ENCODE results near the gene ADAMTS14. TPM values are rescaled to one million over a fixed set of nuclear protein-coding genes. Genes with fewer than 3 reads are reported as not detected.

Gene ADAMTS14
- total and polyA plus RNA-seq, 8 donors: 2.4 to 10.0 (median 6.6) TPM

- Histone ChIP-seq H3K4me3 (no peak overlapping the region), H3K27ac (no peak overlapping the region), H3K9me3 (no peaks in the 10 kb centered on the region), H3K4me1 (no peaks in the 10 kb centered on the region), H3K27me3 (no peaks in the 10 kb centered on the region), H3K36me3 (no peaks in the 10 kb centered on the region)
- intact Hi-C loops (cut with DNase I): no loop called here
- ATAC-seq (no peak), DNase-seq (no peak)
- TF ChIP-seq CTCF (IDR thresholded peaks at IDR 0.05): no peak
These were observed 119.2 kb downstream of the ADAMTS14 start for GRCh38 chr10:70791386-70792039.

- Histone ChIP-seq H3K9me3 (no peaks in the 10 kb centered on the region), H3K36me3 (no peaks in the 10 kb centered on the region), H3K27me3 (no peaks in the 10 kb centered on the region), H3K4me3 (no peak overlapping the region), H3K4me1 (no peaks in the 10 kb centered on the region), H3K27ac (no peak overlapping the region)
- no peak for TF ChIP-seq CTCF (IDR thresholded peaks at IDR 0.05)
- ATAC-seq (no peak), DNase-seq (no peak)
- intact Hi-C loops (cut with DNase I): no loop called here
These were observed 123.3 kb downstream of the ADAMTS14 start for GRCh38 chr10:70795613-70796012.

GRCh38 chr10:70797840-70798239, 125.5 kb downstream of the ADAMTS14 start:
- no peak for TF ChIP-seq CTCF (IDR thresholded peaks at IDR 0.05)
- intact Hi-C loops (cut with DNase I): no loop called here
- Histone ChIP-seq H3K4me1 (no peaks in the 10 kb centered on the region), H3K36me3 (no peaks in the 10 kb centered on the region), H3K4me3 (no peak overlapping the region), H3K27me3 (no peaks in the 10 kb centered on the region), H3K9me3 (no peaks in the 10 kb centered on the region), H3K27ac (no peak overlapping the region)
- ATAC-seq: no peak
- no peak for DNase-seq

GRCh38 chr10:70799124-70799523, 126.8 kb downstream of the ADAMTS14 start:
- no peaks in the 10 kb centered on the region for H3K9me3 ChIP-seq
- no peaks in the 10 kb centered on the region for H3K36me3 ChIP-seq
- H3K27ac ChIP-seq: no peak overlapping the region
- no peaks in the 10 kb centered on the region for H3K27me3 ChIP-seq
- intact Hi-C loops (cut with DNase I): no loop called here
- no peak overlapping the region for H3K4me3 ChIP-seq
- no peaks in the 10 kb centered on the region for H3K4me1 ChIP-seq
- ATAC-seq: peak; percentile 15
- DNase-seq: no peak
- no peak for TF ChIP-seq CTCF (IDR thresholded peaks at IDR 0.05)

- no peak for ATAC-seq
- H3K36me3 ChIP-seq: no peaks in the 10 kb centered on the region
These were observed 129.5 kb downstream of the ADAMTS14 start for GRCh38 chr10:70801854-70802253.

More at GRCh38 chr10:70801854-70802253, 129.5 kb downstream of the ADAMTS14 start:
- no peak overlapping the region for H3K4me3 ChIP-seq
- no peak for TF ChIP-seq CTCF (IDR thresholded peaks at IDR 0.05)
- DNase-seq: no peak
- no peaks in the 10 kb centered on the region for H3K4me1 ChIP-seq
- no peaks in the 10 kb centered on the region for H3K9me3 ChIP-seq
- H3K27me3 ChIP-seq: no peaks in the 10 kb centered on the region
- intact Hi-C loops (cut with DNase I): no loop called here
- no peak overlapping the region for H3K27ac ChIP-seq
